ENCODE measurements around the gene SSUH2.

- TF ChIP-seq EZH2phosphoT487 (IDR thresholded peaks at IDR 0.05; ENCODE audit: low read depth, severe bottlenecking, unreplicated experiment) (no peak), CTCF (IDR thresholded peaks at IDR 0.05; ENCODE audit: poor library complexity) (no peak), EZH2 (IDR thresholded peaks at IDR 0.05; ENCODE audit: borderline replicate concordance) (no peak)
Observed at GRCh38 chr3:8604006-8604405, 40.6 kb downstream of the SSUH2 start.
